Kidney (tissue), 14 donors: Measurements from ENCODE around the gene HDGF. TPM values are rescaled to one million over a fixed set of nuclear protein-coding genes. Genes with fewer than 3 reads are reported as not detected.

Experiments used
- DNase-seq, 5 donors: peaks; one replicate each; pipeline ENCODE4 v3.0.0-alpha.2; 2013 to 2020
- FAIRE-seq: peaks from 2 replicates; lab custom pipeline; 2012; peaks lifted over from hg19 to GRCh38; lab: Jason Lieb, UNC
- H3K27ac ChIP-seq, 2 donors: one replicate each; pipeline ENCODE4 v1.7.0; 2013; ENCODE audit warnings: low read depth in 2 of 2, low read length in 2 of 2, inconsistent platforms in 1 of 2
- H3K27me3 ChIP-seq: one replicate; pipeline ENCODE4 v1.7.1; 2013; ENCODE audit warnings: low read length, inconsistent platforms; ENCODE audit not compliant: control insufficient read depth, insufficient read depth
- H3K36me3 ChIP-seq, 3 donors: one replicate each; pipeline versions ENCODE4 v1.7.0 to v1.7.1; 2013; ENCODE audit warnings: low read length in 3 of 3, control low read depth in 1 of 3, inconsistent platforms in 1 of 3; ENCODE audit not compliant: insufficient read depth in 3 of 3, control insufficient read depth in 2 of 3
- H3K4me1 ChIP-seq, 3 donors: one replicate each; pipeline versions ENCODE4 v1.7.0 to v1.7.1; 2013; ENCODE audit warnings: low read length in 3 of 3, inconsistent platforms in 1 of 3, low read depth in 1 of 3; ENCODE audit not compliant: control insufficient read depth in 2 of 3, insufficient read depth in 2 of 3
- H3K4me3 ChIP-seq, 3 donors: one replicate each; pipeline versions ENCODE4 v1.7.0 to v1.8.1; 2013; ENCODE audit warnings: low read length in 3 of 3, control low read depth in 1 of 3, inconsistent platforms in 1 of 3
- H3K9ac ChIP-seq, 3 donors: one replicate each; pipeline versions ENCODE4 v1.7.0 to v1.7.1; 2013; ENCODE audit warnings: low read length in 3 of 3, control low read depth in 1 of 3, inconsistent platforms in 1 of 3
- H3K9me3 ChIP-seq, 3 donors: one replicate each; pipeline versions ENCODE4 v1.7.0 to v1.7.1; 2013; ENCODE audit warnings: low read length in 3 of 3, control low read depth in 1 of 3, inconsistent platforms in 1 of 3; ENCODE audit not compliant: control insufficient read depth in 2 of 3, insufficient read depth in 1 of 3
- intact Hi-C: fragments of 100-400 bp; cut with DNase I; formaldehyde crosslinking; loops from one replicate; pipeline ENCODE4 v1.11.1; 2022
- polyA plus RNA-seq: library from polyadenylated mRNA; stranded (reverse); fragments of 350-450 nt; fragmentation: Illumina TruSeq; extraction: RNeasy Lipid Tissue Mini Kit (QIAGEN cat#74804); gene quantifications from one replicate; pipeline ENCODE4 v1.2.3, GENCODE V29; 2014; ENCODE audit warnings: low read depth, low replicate concordance; ENCODE audit not compliant: insufficient read depth
- total RNA-seq: library from RNA; stranded (reverse); fragmentation: NEBNext Ultra II Directional; extraction: Animal tissue kit (Norgen Biotek cat#: 25700); gene quantifications from one replicate; pipeline ENCODE4 v1.2.1, GENCODE V29; 2021
- TF ChIP-seq, protein P1 (sequence below): IDR thresholded peaks from 3 replicates; pipeline ENCODE4 v1.5.1; 2012; ENCODE audit warnings: mild to moderate bottlenecking, moderate library complexity, borderline replicate concordance; ENCODE audit not compliant: insufficient read depth; ENCODE audit errors: extremely low read depth
- donor health status: control.
- donor health status: control.
- donor health status: control.
- donor health status: control.
- donor health status: control.
- donor health status: DM: yes; HTN: yes; CAD: no.
- donor health status: Normal renal cell carcinoma (clear cell type).

HDGF gene
- total and polyA plus RNA-seq, 2 donors from 2014 or later: 198 to 206 TPM

DNA sequence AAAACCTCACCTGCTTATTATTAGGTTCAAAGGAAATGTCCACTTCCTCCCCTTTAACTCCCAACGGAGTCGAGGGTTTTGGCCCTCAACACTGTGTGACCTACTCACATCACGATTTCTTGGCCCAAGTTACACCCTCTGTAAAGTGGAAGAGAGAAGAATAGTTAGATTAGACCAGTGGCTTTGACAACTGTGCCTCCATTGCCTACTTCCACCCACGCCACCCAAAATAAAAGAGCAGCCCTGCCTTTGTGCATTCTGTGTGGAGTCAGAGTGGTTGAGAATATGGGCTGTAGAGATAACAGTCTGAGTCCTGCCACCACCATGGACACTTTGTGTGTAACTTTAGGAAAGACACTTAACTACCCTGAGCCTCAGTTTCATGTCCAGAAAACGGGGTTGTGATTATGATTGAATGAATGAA is 4.1 kb upstream of the HDGF start:
- intact Hi-C loops: no loop called here
- H3K9ac ChIP-seq: no peak overlapping the region
- no peak overlapping the region for H3K27ac ChIP-seq
- no peak for FAIRE-seq
- H3K4me3 ChIP-seq: no peak overlapping the region
- peaks cover 0 to 7% (median 5%) of the 10 kb centered on the region in 3 donors for H3K4me1 ChIP-seq
- TF ChIP-seq, protein P1, sequence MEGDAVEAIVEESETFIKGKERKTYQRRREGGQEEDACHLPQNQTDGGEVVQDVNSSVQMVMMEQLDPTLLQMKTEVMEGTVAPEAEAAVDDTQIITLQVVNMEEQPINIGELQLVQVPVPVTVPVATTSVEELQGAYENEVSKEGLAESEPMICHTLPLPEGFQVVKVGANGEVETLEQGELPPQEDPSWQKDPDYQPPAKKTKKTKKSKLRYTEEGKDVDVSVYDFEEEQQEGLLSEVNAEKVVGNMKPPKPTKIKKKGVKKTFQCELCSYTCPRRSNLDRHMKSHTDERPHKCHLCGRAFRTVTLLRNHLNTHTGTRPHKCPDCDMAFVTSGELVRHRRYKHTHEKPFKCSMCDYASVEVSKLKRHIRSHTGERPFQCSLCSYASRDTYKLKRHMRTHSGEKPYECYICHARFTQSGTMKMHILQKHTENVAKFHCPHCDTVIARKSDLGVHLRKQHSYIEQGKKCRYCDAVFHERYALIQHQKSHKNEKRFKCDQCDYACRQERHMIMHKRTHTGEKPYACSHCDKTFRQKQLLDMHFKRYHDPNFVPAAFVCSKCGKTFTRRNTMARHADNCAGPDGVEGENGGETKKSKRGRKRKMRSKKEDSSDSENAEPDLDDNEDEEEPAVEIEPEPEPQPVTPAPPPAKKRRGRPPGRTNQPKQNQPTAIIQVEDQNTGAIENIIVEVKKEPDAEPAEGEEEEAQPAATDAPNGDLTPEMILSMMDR: no peak
- H3K36me3 ChIP-seq: no peaks in the 10 kb centered on the region
- no peaks in the 10 kb centered on the region for H3K27me3 ChIP-seq
- no peaks in the 10 kb centered on the region for H3K9me3 ChIP-seq
- DNase-seq: no peak

DNA sequence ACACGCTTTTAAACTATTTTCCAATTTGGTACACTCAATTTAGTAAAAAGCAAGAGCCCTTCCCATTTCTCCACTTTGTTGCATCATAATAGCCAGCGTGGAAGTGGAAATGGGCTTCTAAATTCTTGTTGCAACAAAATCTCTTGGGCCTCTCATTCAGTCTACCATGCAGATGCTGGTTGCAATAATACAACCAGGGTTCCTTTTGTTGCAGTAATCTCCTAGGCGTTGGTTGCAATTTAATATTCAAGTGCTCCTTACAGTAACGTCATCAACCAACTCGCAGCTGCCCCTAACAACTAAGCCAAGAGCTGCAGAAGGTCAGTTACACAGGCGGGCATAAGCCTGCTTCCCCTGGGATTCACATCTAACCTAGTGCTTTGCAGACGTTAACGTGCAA is 2.7 kb upstream of the HDGF start:
- Histone ChIP-seq H3K9ac (no peak overlapping the region), H3K27ac (no peak overlapping the region), H3K9me3 (no peaks in the 10 kb centered on the region), H3K36me3 (no peaks in the 10 kb centered on the region), H3K4me1 (peaks cover 0 to 15% (median 12%) of the 10 kb centered on the region in 3 donors), H3K27me3 (no peaks in the 10 kb centered on the region), H3K4me3 (no peak overlapping the region)
- TF ChIP-seq, protein P1: no peak
- intact Hi-C loops: no loop called here
- DNase-seq (no peak), FAIRE-seq (no peak)

GRCh38 chr1:156752843-156753482 is 1.5 kb upstream of the HDGF start:
- Histone ChIP-seq H3K4me3 (peak overlapping the region; percentile 68 to 97 (median 76)), H3K27me3 (no peaks in the 10 kb centered on the region), H3K36me3 (no peaks in the 10 kb centered on the region), H3K9me3 (no peaks in the 10 kb centered on the region), H3K27ac (no peak overlapping the region), H3K4me1 (peaks cover 5 to 27% (median 25%) of the 10 kb centered on the region in 3 donors), H3K9ac (peak overlapping the region; percentile 53 to 93 (median 82))
- intact Hi-C loops: no loop called here
- FAIRE-seq (no peak), DNase-seq (no peak)
- TF ChIP-seq, protein P1: no peak
